D721Med (cell line): Measurements from ENCODE around the gene CCDC106.

Source experiments
- DNase-seq: peaks from one replicate; pipeline ENCODE4 v3.0.0; 2011; ENCODE audit warnings: low spot score; ENCODE audit not compliant: insufficient read length
- FAIRE-seq: peaks from 2 replicates; lab custom pipeline; 2011; peaks lifted over from hg19 to GRCh38; lab: Jason Lieb, UNC
- CTCF ChIP-seq: IDR thresholded peaks from 2 replicates; pipeline ENCODE4 v1.5.1; 2012; ENCODE audit warnings: mild to moderate bottlenecking, control low read depth; ENCODE audit not compliant: insufficient read depth; ENCODE audit errors: missing control alignments

The CCDC106 gene

DNA sequence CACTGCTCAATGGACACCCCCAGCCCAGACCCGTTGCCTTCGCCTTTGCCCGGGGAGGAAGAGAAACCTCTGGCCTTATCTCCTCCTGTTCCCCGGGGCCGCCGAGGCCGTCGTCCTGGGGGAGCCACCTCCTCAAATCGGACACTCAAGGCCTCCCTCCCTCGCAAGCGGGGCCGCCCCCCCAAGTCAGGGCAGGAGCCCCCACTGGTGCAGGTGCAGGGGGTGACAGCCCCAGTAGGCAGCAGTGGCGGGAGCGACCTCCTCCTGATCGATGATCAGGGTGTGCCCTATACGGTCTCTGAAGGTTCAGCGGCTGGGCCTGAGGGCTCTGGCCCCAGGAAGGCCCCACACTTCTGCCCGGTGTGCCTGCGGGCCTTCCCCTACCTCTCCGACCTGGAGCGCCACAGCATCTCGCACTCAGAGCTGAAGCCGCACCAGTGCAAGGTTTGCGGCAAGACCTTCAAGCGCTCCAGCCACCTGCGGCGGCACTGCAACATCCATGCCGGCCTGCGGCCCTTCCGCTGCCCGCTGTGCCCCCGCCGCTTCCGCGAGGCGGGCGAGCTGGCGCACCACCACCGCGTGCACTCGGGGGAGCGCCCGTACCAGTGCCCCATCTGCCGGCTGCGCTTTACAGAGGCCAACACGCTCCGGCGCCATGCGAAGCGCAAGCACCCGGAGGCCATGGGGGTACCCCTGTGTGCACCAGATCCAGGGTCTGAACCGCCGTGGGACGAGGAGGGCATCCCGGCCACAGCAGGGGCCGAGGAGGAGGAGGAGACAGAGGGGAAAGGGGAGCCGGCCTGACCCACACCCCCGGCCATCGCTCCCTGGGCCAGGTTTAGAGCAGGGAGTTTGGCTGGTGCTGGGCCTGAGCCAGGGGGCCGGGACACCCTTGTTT, 45.7 kb upstream of the CCDC106 start:
- FAIRE-seq = no peak
- DNase-seq = no peak
- no peak for TF ChIP-seq CTCF

GRCh38 chr19:55603115-55603514, 44.9 kb upstream of the CCDC106 start:
- no peak for TF ChIP-seq CTCF
- DNase-seq (no peak), FAIRE-seq (no peak)

GRCh38 chr19:55603581-55604292, 44.3 kb upstream of the CCDC106 start:
- TF ChIP-seq CTCF = no peak
- no peak for FAIRE-seq
- no peak for DNase-seq

DNA sequence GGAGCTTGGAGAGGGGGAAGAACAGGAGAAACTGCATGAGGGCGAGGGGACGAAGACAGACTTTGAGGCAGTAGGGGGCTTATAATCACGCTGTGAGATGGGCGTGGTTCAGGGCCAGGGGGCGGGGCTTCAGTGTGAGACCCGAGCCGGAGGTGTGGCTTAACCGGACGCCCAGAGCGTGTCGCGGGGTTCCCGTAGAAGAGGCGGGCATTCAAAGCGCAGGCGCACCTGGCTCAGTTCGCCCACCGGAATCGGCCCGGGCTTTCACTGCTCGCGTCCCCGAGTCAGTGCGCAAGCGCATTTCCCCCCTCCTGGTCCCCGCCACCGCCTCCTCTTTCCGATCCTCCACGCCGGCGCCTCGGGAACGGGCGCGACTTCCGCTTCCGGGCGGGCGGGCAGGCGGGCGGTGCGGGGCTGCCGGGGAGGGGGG, 42.8 kb upstream of the CCDC106 start:
- FAIRE-seq = no peak

DNA sequence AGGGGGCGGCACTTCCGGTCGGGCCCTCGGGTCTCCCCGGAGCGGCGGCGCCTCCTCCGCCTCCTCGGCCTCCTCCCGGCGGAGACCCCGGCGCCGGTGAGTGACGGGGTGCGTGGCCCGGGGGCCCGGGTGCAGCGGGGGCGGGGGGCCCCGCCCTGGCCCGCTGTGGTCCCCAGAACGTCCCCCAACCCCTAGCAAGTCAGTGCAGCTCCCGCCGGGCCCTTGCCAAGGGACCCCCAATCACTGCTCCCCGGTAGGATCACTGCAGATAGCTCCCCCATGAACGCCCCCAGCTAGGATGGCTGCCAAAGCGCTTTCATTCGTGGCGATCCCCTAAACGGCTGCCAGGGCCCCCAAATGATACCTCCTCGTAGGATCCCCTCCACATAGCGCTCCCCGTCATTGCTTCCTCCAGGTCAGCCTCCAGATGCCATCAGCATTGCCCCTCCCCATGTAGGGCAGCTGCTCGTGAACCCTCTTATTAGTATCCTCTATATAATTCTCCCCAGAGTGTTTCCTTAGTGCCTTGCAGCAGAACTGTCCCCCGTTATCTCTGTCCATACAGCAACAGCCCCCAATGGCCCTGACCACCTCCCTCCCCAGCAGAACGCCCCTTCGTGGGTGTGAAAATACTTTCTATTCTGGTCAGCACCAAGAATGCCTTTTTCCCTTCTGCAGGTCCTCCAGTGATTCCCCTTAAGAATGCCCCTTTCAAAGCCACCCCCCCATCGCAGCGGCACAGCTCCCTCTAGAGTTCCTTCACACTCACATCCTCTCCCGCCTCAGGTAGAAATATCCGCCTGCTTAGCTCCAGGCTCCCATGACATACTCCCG, 42.2 kb upstream of the CCDC106 start, which contains the start of gene ZNF865:
Gene ZNF865, plus strand, starts transcription at position 11 of the 834 bp plus-strand sequence. CDS start 7,972 bp downstream, outside the sequence.
- DNase-seq (no peak), FAIRE-seq (no peak)
- TF ChIP-seq CTCF = peak; percentile 82

More for the DNA sequence above, 42.8 kb upstream of the CCDC106 start:
- peak; percentile 76 for DNase-seq
- TF ChIP-seq CTCF = no peak

DNA sequence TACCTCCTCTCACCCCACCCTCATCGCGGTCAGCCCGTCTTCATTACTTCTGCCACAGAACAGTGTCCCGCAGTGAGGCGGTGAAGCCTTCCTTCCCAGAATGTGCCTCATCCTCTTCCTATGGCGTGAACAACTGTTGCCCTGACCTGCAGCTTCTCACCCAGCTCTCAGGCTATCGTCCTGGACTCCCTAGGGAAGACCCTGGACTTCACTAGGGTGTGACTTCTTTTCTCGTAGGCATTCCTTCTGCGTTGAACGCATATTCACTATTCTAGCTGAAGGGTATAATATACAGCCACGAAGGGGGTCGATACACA, 41.6 kb upstream of the CCDC106 start:
- TF ChIP-seq CTCF = no peak
- FAIRE-seq (no peak), DNase-seq (no peak)
